Tibial nerve (tissue), 4 donors: Measurements from ENCODE around the gene RPL5. TPM values are rescaled to one million over a fixed set of nuclear protein-coding genes. Genes with fewer than 3 reads are reported as not detected.

Experiments used
- DNase-seq, 2 donors: peaks; one replicate each; pipeline ENCODE4 v3.0.0-alpha.2; 2019; ENCODE audit warnings: low spot score in 2 of 2
- H3K27ac ChIP-seq, 4 donors: fragments of 200-600 bp; sonication (generic) in 3 of 4; one replicate each; pipeline ENCODE4 v1.5.1; 2017 to 2019; ENCODE audit warnings: mild to moderate bottlenecking in 1 of 4
- H3K27me3 ChIP-seq, 2 donors: fragments of 200-600 bp; sonication (generic) in 1 of 2; one replicate each; pipeline versions ENCODE4 v1.5.1 to v1.6.0; 2017 to 2019
- H3K36me3 ChIP-seq, 3 donors: fragments of 200-600 bp; sonication (generic); one replicate each; pipeline ENCODE4 v1.5.1; 2018 to 2019
- H3K4me1 ChIP-seq, 4 donors: fragments of 200-600 bp; sonication (generic) in 3 of 4; one replicate each; pipeline ENCODE4 v1.5.1; 2017 to 2019
- H3K4me3 ChIP-seq, 4 donors: fragments of 200-600 bp; sonication (generic) in 3 of 4; one replicate each; pipeline ENCODE4 v1.5.1; 2017 to 2019; ENCODE audit warnings: mild to moderate bottlenecking in 1 of 4, moderate library complexity in 1 of 4
- H3K9me3 ChIP-seq, 4 donors: fragments of 200-600 bp; sonication (generic) in 3 of 4; one replicate each; pipeline ENCODE4 v1.5.1; 2017 to 2019
- CTCF ChIP-seq, 5 experiments: fragments of 200-600 bp in 3 of 5; fragments of 450-650 bp in 2 of 5; sonication (generic) in 3 of 5; IDR thresholded peaks; one replicate each; pipeline ENCODE4 v1.5.1; 2016 to 2019; ENCODE audit warnings: antibody characterized with exemption in 5 of 5, mild to moderate bottlenecking in 3 of 5, moderate library complexity in 2 of 5
- EP300 ChIP-seq, 2 donors: sonication (generic); formaldehyde crosslinking; IDR thresholded peaks; one replicate each; pipeline ENCODE4 v1.6.1; 2017; ENCODE audit warnings: antibody characterized with exemption in 2 of 2, mild to moderate bottlenecking in 1 of 2
- POLR2A ChIP-seq, 2 donors: fragments of 450-650 bp; IDR thresholded peaks; one replicate each; pipeline ENCODE4 v1.6.1; 2017; ENCODE audit warnings: antibody characterized with exemption in 2 of 2, mild to moderate bottlenecking in 2 of 2, moderate library complexity in 2 of 2
- WGBS, 2 donors: methylation state at CpG; one replicate each; pipeline ENCODE4 v1.1.5; 2018; 5-methylcytosine and 5-hydroxymethylcytosine counted together
- total RNA-seq, 4 donors: library from RNA; depleted of rRNA; stranded (reverse); fragments of >200 nt; gene quantifications; one replicate each; pipeline ENCODE4 v1.1.0, GENCODE V29; 2016

RPL5 gene
- total RNA-seq, 4 donors from 2014 or later = 1,387 to 1,574 (median 1,436) TPM

- Histone ChIP-seq H3K9me3 (no peaks in the 10 kb centered on the region), H3K27me3 (no peaks in the 10 kb centered on the region), H3K27ac (no peak overlapping the region), H3K4me1 (peaks cover 0 to 58% (median 6%) of the 10 kb centered on the region in 4 donors), H3K36me3 (peaks cover 13 to 99% (median 22%) of the 10 kb centered on the region in 3 donors), H3K4me3 (no peak overlapping the region)
- no peak for DNase-seq
- WGBS, 2 donors = 56 to 61% methylated on average over 2 of the region's 2 CpGs
- no peak for TF ChIP-seq EP300 (IDR thresholded peaks at IDR 0.05)
- TF ChIP-seq CTCF (IDR thresholded peaks at IDR 0.05) = no peak
- TF ChIP-seq POLR2A (IDR thresholded peaks at IDR 0.05) = no peak
Observed at GRCh38 chr1:92839442-92839841, 7.6 kb downstream of the RPL5 start.

GRCh38 chr1:92840600-92840999 is 8.8 kb downstream of the RPL5 start:
- 66 to 71% methylated on average over 5 of the region's 5 CpGs for WGBS, 2 donors
- no peak overlapping the region for H3K27ac ChIP-seq
- H3K4me1 ChIP-seq = peaks cover 0 to 47% (median 0%) of the 10 kb centered on the region in 4 donors
- no peak for DNase-seq
- H3K4me3 ChIP-seq = no peak overlapping the region
- TF ChIP-seq CTCF (IDR thresholded peaks at IDR 0.05) (no peak), EP300 (IDR thresholded peaks at IDR 0.05) (no peak), POLR2A (IDR thresholded peaks at IDR 0.05) (no peak)
- peaks cover 10 to 90% (median 25%) of the 10 kb centered on the region in 3 donors for H3K36me3 ChIP-seq
- H3K27me3 ChIP-seq = no peaks in the 10 kb centered on the region
- no peaks in the 10 kb centered on the region for H3K9me3 ChIP-seq

GRCh38 chr1:92842082-92843045 is 10.5 kb downstream of the RPL5 start:
- no peak for DNase-seq
- H3K27ac ChIP-seq = no peak overlapping the region
- WGBS, 2 donors = 87% methylated on average over 4 of the region's 4 CpGs
- no peaks in the 10 kb centered on the region for H3K27me3 ChIP-seq
- peaks cover 0 to 29% (median 0%) of the 10 kb centered on the region in 4 donors for H3K4me1 ChIP-seq
- TF ChIP-seq CTCF (IDR thresholded peaks at IDR 0.05) (no peak), POLR2A (IDR thresholded peaks at IDR 0.05) (no peak), EP300 (IDR thresholded peaks at IDR 0.05) (no peak)
- no peak overlapping the region for H3K4me3 ChIP-seq
- no peaks in the 10 kb centered on the region for H3K9me3 ChIP-seq
- H3K36me3 ChIP-seq = peaks cover 8 to 72% (median 17%) of the 10 kb centered on the region in 3 donors

- peaks cover 4 to 65% (median 17%) of the 10 kb centered on the region in 3 donors for H3K36me3 ChIP-seq
- H3K9me3 ChIP-seq = no peaks in the 10 kb centered on the region
- no peaks in the 10 kb centered on the region for H3K27me3 ChIP-seq
- WGBS, 2 donors = 43 to 45% methylated on average over 2 of the region's 2 CpGs
- TF ChIP-seq POLR2A (IDR thresholded peaks at IDR 0.05) (no peak), EP300 (IDR thresholded peaks at IDR 0.05) (no peak), CTCF (IDR thresholded peaks at IDR 0.05) (no peak)
- DNase-seq = no peak
- no peak overlapping the region for H3K27ac ChIP-seq
- no peak overlapping the region for H3K4me3 ChIP-seq
- peaks cover 0 to 22% (median 0%) of the 10 kb centered on the region in 4 donors for H3K4me1 ChIP-seq
Observed at GRCh38 chr1:92843046-92843423, 11.2 kb downstream of the RPL5 start.
